Measurements from ENCODE around the gene KCNJ12.

DNA sequence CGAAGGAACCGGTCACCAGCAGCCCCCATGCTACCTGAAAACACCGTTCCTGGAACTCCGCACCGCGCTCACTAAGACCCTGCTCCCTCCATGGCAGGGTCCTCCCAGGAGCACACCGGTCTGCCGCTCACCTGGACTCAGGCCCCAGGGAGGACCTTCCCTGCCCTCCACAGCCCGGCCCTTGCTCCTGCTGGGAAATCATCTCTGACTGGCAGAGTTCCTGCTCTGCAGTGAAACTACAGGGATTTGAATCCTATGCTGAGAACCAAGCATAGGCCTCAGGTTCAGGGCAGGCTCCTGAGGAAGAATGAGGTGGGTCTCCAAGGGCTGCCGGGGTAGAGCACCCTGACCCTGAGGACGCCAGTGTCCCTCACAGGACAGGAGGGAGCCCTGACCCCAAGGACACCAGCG is 88.5 kb downstream of the KCNJ12 start:
- TF ChIP-seq SIN3A (IDR thresholded peaks at IDR 0.05; ENCODE audit: borderline replicate concordance, insufficient read depth, low read length), result no peak
- TF ChIP-seq POLR2AphosphoS5 (IDR thresholded peaks at IDR 0.05; ENCODE audit: low read depth, low read length), result no peak
- TF ChIP-seq, protein P1, sequence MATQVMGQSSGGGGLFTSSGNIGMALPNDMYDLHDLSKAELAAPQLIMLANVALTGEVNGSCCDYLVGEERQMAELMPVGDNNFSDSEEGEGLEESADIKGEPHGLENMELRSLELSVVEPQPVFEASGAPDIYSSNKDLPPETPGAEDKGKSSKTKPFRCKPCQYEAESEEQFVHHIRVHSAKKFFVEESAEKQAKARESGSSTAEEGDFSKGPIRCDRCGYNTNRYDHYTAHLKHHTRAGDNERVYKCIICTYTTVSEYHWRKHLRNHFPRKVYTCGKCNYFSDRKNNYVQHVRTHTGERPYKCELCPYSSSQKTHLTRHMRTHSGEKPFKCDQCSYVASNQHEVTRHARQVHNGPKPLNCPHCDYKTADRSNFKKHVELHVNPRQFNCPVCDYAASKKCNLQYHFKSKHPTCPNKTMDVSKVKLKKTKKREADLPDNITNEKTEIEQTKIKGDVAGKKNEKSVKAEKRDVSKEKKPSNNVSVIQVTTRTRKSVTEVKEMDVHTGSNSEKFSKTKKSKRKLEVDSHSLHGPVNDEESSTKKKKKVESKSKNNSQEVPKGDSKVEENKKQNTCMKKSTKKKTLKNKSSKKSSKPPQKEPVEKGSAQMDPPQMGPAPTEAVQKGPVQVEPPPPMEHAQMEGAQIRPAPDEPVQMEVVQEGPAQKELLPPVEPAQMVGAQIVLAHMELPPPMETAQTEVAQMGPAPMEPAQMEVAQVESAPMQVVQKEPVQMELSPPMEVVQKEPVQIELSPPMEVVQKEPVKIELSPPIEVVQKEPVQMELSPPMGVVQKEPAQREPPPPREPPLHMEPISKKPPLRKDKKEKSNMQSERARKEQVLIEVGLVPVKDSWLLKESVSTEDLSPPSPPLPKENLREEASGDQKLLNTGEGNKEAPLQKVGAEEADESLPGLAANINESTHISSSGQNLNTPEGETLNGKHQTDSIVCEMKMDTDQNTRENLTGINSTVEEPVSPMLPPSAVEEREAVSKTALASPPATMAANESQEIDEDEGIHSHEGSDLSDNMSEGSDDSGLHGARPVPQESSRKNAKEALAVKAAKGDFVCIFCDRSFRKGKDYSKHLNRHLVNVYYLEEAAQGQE (IDR thresholded peaks at IDR 0.05; ENCODE audit: insufficient read depth in 1 of 2, low read depth in 2 of 2, low read length in 2 of 2), result no peak

All from PFSK-1 (cell line).